H1 (cell line): ENCODE measurements around the gene SCAND1. TPM values are rescaled to one million over a fixed set of nuclear protein-coding genes. Genes with fewer than 3 reads are reported as not detected.

Source experiments
- CTCF ChIA-PET: fragments of 300-600 bp; sonication (Branson Sonifier 250); formaldehyde crosslinking; loops from one replicate; lab custom pipeline; 2021; ENCODE audit not compliant: partially characterized antibody; lab: Charles Lee
- POLR2A ChIA-PET: fragments of 300-600 bp; sonication (Branson Sonifier 250); formaldehyde crosslinking; loops from one replicate; lab custom pipeline; 2021; ENCODE audit warnings: inconsistent platforms; ENCODE audit not compliant: partially characterized antibody; lab: Charles Lee
- DNase-seq, 2 experiments: peaks; one replicate each; pipeline versions ENCODE4 v3.0.0 to v3.0.0-alpha.2; 2010 to 2022; ENCODE audit warnings: low spot score in 2 of 2, low read depth in 1 of 2, mixed read lengths in 1 of 2
- FAIRE-seq: peaks from 2 replicates; lab custom pipeline; 2011; peaks lifted over from hg19 to GRCh38; lab: Jason Lieb, UNC
- H2AFZ ChIP-seq: 2 replicates; pipeline ENCODE4 v1.8.1; 2012; ENCODE audit warnings: low read length, inconsistent platforms
- H2AK5ac ChIP-seq: 2 replicates; pipeline ENCODE4 v1.6.1; 2013; ENCODE audit warnings: low read depth, low read length
- H2BK120ac ChIP-seq: replicated peaks from 2 replicates; pipeline ENCODE3; 2013; ENCODE audit warnings: low read depth, low read length, inconsistent platforms
- H2BK12ac ChIP-seq: 2 replicates; pipeline ENCODE4 v1.6.1; 2013; ENCODE audit warnings: low read depth, low read length
- H2BK15ac ChIP-seq: 2 replicates; pipeline ENCODE4 v1.6.1; 2013; ENCODE audit warnings: low read length
- H2BK20ac ChIP-seq: 2 replicates; pipeline ENCODE4 v1.6.1; 2013; ENCODE audit warnings: low read length
- H2BK5ac ChIP-seq: 2 replicates; pipeline ENCODE4 v1.6.1; 2013; ENCODE audit warnings: low read depth, low read length
- H3K14ac ChIP-seq: 2 replicates; pipeline ENCODE4 v1.6.1; 2013; ENCODE audit warnings: inconsistent platforms; ENCODE audit not compliant: insufficient read length
- H3K18ac ChIP-seq: 2 replicates; pipeline ENCODE4 v1.6.1; 2013; ENCODE audit warnings: low read length; ENCODE audit errors: extremely low read depth
- H3K23ac ChIP-seq: 2 replicates; pipeline ENCODE4 v1.6.1; 2013; ENCODE audit warnings: inconsistent platforms; ENCODE audit not compliant: insufficient read length
- H3K23me2 ChIP-seq: 2 replicates; pipeline ENCODE4 v1.6.1; 2013; ENCODE audit warnings: low read depth, low read length
- H3K27ac ChIP-seq: 2 replicates; pipeline ENCODE4 v1.6.1; 2011; ENCODE audit warnings: low read depth, low read length, inconsistent platforms
- H3K27me3 ChIP-seq, 4 experiments: replicated peaks in 1 of 4; 1 replicate in 1 of 4; 2 replicates in 3 of 4; pipeline versions ENCODE4 v1.6.1 to v1.8.1; 2011 to 2013; ENCODE audit warnings: low read length in 3 of 4, mild to moderate bottlenecking in 3 of 4, inconsistent platforms in 2 of 4, mixed read lengths in 2 of 4, moderate library complexity in 1 of 4; ENCODE audit not compliant: control insufficient read depth in 3 of 4, insufficient read depth in 3 of 4; ENCODE audit errors: extremely low read depth in 1 of 4
- H3K36me3 ChIP-seq, 4 experiments: 2 replicates each; pipeline versions ENCODE4 v1.6.1 to v1.8.1; 2011 to 2013; ENCODE audit warnings: mild to moderate bottlenecking in 4 of 4, low read length in 3 of 4, moderate library complexity in 2 of 4, control low read depth in 1 of 4, inconsistent platforms in 1 of 4; ENCODE audit not compliant: insufficient read depth in 4 of 4, control insufficient read depth in 2 of 4
- H3K4ac ChIP-seq: replicated peaks from 2 replicates; pipeline ENCODE3; 2013; ENCODE audit warnings: low read length, low read depth, mixed read lengths, inconsistent platforms; ENCODE audit not compliant: insufficient read length
- H3K4me1 ChIP-seq, 4 experiments: replicated peaks in 1 of 4; 1 replicate in 1 of 4; 2 replicates in 3 of 4; pipeline versions ENCODE4 v1.6.1 to v1.8.1; 2011 to 2013; ENCODE audit warnings: low read length in 3 of 4, inconsistent platforms in 2 of 4, mixed read lengths in 1 of 4; ENCODE audit not compliant: insufficient read depth in 4 of 4, control insufficient read depth in 3 of 4
- H3K4me2 ChIP-seq, 2 experiments: 2 replicates each; pipeline versions ENCODE4 v1.6.1 to v1.8.1; 2011 to 2013; ENCODE audit warnings: low read depth in 2 of 2, low read length in 2 of 2, control low read depth in 1 of 2, inconsistent platforms in 1 of 2, mild to moderate bottlenecking in 1 of 2; ENCODE audit not compliant: insufficient read depth in 1 of 2
- H3K4me3 ChIP-seq, 4 experiments: fragments of 200-600, 300-600 bp in 1 of 4; sonication (generic), shearing (Covaris generic), sonication (Bioruptor Twin) in 1 of 4; 2 replicates each; pipeline versions ENCODE4 v1.5.1 to v1.8.1; 2011 to 2016; ENCODE audit warnings: low read length in 4 of 4, low read depth in 3 of 4, control low read depth in 2 of 4, inconsistent platforms in 2 of 4, mild to moderate bottlenecking in 2 of 4, mixed read lengths in 1 of 4, moderate library complexity in 1 of 4; ENCODE audit not compliant: insufficient read depth in 2 of 4; ENCODE audit errors: extremely low read depth in 1 of 4
- H3K56ac ChIP-seq: replicated peaks from 2 replicates; pipeline ENCODE3; 2013; ENCODE audit warnings: low read depth, mild to moderate bottlenecking, mixed read lengths, low read length, inconsistent platforms; ENCODE audit not compliant: insufficient read length
- H3K79me1 ChIP-seq: 2 replicates; pipeline ENCODE4 v1.6.1; 2013; ENCODE audit warnings: low read depth, low read length, control low read depth
- H3K79me2 ChIP-seq, 2 experiments: 2 replicates each; pipeline versions ENCODE4 v1.6.1 to v1.8.1; 2012 to 2013; ENCODE audit warnings: low read length in 2 of 2, mild to moderate bottlenecking in 2 of 2, inconsistent platforms in 1 of 2; ENCODE audit not compliant: insufficient read depth in 2 of 2, control insufficient read depth in 1 of 2
- H3K9ac ChIP-seq, 4 experiments: replicated peaks in 1 of 4; 1 replicate in 1 of 4; 2 replicates in 3 of 4; pipeline versions ENCODE4 v1.6.1 to v1.8.1; 2011 to 2013; ENCODE audit warnings: low read depth in 3 of 4, low read length in 3 of 4, control low read depth in 2 of 4, mild to moderate bottlenecking in 2 of 4, moderate library complexity in 2 of 4, inconsistent platforms in 1 of 4; ENCODE audit errors: extremely low read depth in 1 of 4
- H3K9me3 ChIP-seq, 2 experiments: 2 replicates each; pipeline versions ENCODE4 v1.6.1 to v1.8.1; 2012 to 2013; ENCODE audit warnings: mild to moderate bottlenecking in 2 of 2, moderate library complexity in 2 of 2, control low read depth in 1 of 2, inconsistent platforms in 1 of 2, low read depth in 1 of 2, low read length in 1 of 2, mixed read lengths in 1 of 2; ENCODE audit not compliant: insufficient read depth in 2 of 2
- H4K20me1 ChIP-seq, 2 experiments: replicated peaks in 1 of 2; 2 replicates each; pipeline versions ENCODE3 to v1.8.1; 2011 to 2013; ENCODE audit warnings: inconsistent platforms in 2 of 2, low read length in 2 of 2, mild to moderate bottlenecking in 1 of 2; ENCODE audit not compliant: insufficient read depth in 2 of 2, control insufficient read depth in 1 of 2
- H4K5ac ChIP-seq: 2 replicates; pipeline ENCODE4 v1.6.1; 2013; ENCODE audit warnings: low read length, low read depth, mixed read lengths, inconsistent platforms; ENCODE audit not compliant: insufficient read length
- H4K8ac ChIP-seq: 2 replicates; pipeline ENCODE4 v1.8.0; 2013; ENCODE audit warnings: mild to moderate bottlenecking, moderate library complexity, low read length, inconsistent platforms; ENCODE audit not compliant: insufficient read depth; ENCODE audit errors: extremely low read depth
- H4K91ac ChIP-seq: replicated peaks from 2 replicates; pipeline ENCODE3; 2013; ENCODE audit warnings: low read length, mixed read lengths, inconsistent platforms; ENCODE audit not compliant: insufficient read length
- ATF3 ChIP-seq: IDR thresholded peaks from 2 replicates; pipeline ENCODE4 v1.6.1; 2011; ENCODE audit warnings: low read depth, mild to moderate bottlenecking, low read length; ENCODE audit not compliant: insufficient read depth
- BRCA1 ChIP-seq: IDR thresholded peaks from 2 replicates; pipeline ENCODE4 v1.6.1; 2012; ENCODE audit warnings: low read depth, low read length, improper control_type of control experiment
- FOSL1 ChIP-seq: IDR thresholded peaks from 2 replicates; pipeline ENCODE4 v1.6.1; 2011; ENCODE audit warnings: mild to moderate bottlenecking, low read depth, low read length, moderate library complexity; ENCODE audit not compliant: insufficient read depth
- JUND ChIP-seq: IDR thresholded peaks from 2 replicates; pipeline ENCODE4 v1.6.1; 2011; ENCODE audit warnings: mild to moderate bottlenecking, improper control_type of control experiment, low read length
- NANOG ChIP-seq: IDR thresholded peaks from 2 replicates; pipeline ENCODE4 v1.6.1; 2011; ENCODE audit warnings: low read length, low read depth, mild to moderate bottlenecking, inconsistent platforms; ENCODE audit not compliant: insufficient read depth, poor library complexity, severe bottlenecking
- PHF8 ChIP-seq: fragments of 200-600 bp; sonication (generic); conservative IDR thresholded peaks from 2 replicates; pipeline ENCODE4 v1.7.1; 2012; ENCODE audit warnings: low read depth, mild to moderate bottlenecking, inconsistent platforms, low read length, moderate library complexity
- RAD21 ChIP-seq, 2 experiments: IDR thresholded peaks in 1 of 2; conservative IDR thresholded peaks in 1 of 2; 2 replicates each; pipeline ENCODE4 v1.6.1; 2011; ENCODE audit warnings: low read depth in 2 of 2, low read length in 2 of 2, improper control_type of control experiment in 1 of 2, inconsistent platforms in 1 of 2, mild to moderate bottlenecking in 1 of 2, moderate library complexity in 1 of 2
- RFX5 ChIP-seq: IDR thresholded peaks from 2 replicates; pipeline ENCODE4 v1.6.1; 2011; ENCODE audit warnings: low read depth, low read length, improper control_type of control experiment, borderline replicate concordance
- TAF7 ChIP-seq: optimal IDR thresholded peaks from 2 replicates; pipeline ENCODE3; 2011; ENCODE audit warnings: low read depth, mild to moderate bottlenecking, inconsistent platforms, low read length, moderate library complexity, borderline replicate concordance
- USF2 ChIP-seq: IDR thresholded peaks from 2 replicates; pipeline ENCODE4 v1.6.1; 2011; ENCODE audit warnings: low read length, improper control_type of control experiment
- WGBS, 2 experiments: shearing (Covaris generic) in 1 of 2; methylation state at CpG; one replicate each; pipeline versions ENCODE4 v1.1.6 to v1.1.7; 2013 to 2015; ENCODE audit warnings: low lambda C conversion rate in 2 of 2, mixed read lengths in 2 of 2, inconsistent platforms in 1 of 2, low coverage in 1 of 2, missing lambda C conversion rate in 1 of 2; ENCODE audit not compliant: insufficient replicate concordance in 2 of 2, insufficient coverage in 1 of 2, insufficient read length in 1 of 2; ENCODE audit errors: extremely low coverage in 1 of 2, missing lambda C conversion rate in 1 of 2; 5-methylcytosine and 5-hydroxymethylcytosine counted together
- polyA plus RNA-seq, 7 experiments: library from polyadenylated mRNA; depleted of rRNA in 3 of 7; stranded (reverse) in 5 of 7; unstranded in 2 of 7; fragments of >200 nt in 5 of 7; fragments of 200-250 nt in 2 of 7; gene quantifications; 1 replicate in 5 of 7; 2 replicates in 1 of 7; 4 replicates in 1 of 7; pipeline versions ENCODE4 v1.2.1 to v1.2.3, GENCODE V29; 2011 to 2013; ENCODE audit warnings: missing spikeins in 2 of 7, mixed read lengths in 2 of 7
- total RNA-seq: library from RNA; stranded (reverse); fragmentation: NEBNext Ultra II Directional; extraction: Animal tissue kit (Norgen Biotek cat#: 25700); gene quantifications from 2 replicates; pipeline ENCODE4 v1.2.1, GENCODE V29; 2021

Gene SCAND1
- total and polyA plus RNA-seq, 2 of the 8 experiments (the other 6 are each of a cell fraction or from before 2014, with no cell fraction given), result 73.1 to 83.7 TPM

GRCh38 chr20:35992713-35993335 is 38.5 kb upstream of the SCAND1 start:
- Histone ChIP-seq H4K20me1 (no peaks in the 10 kb centered on the region), H3K4me3 (no peak overlapping the region), H2BK5ac (no peak overlapping the region), H3K27ac (no peak overlapping the region), H3K27me3 (no peaks in the 10 kb centered on the region), H3K79me1 (no peaks in the 10 kb centered on the region), H2BK12ac (no peak overlapping the region), H4K91ac (no peak overlapping the region), H3K9ac (no peak overlapping the region), H3K4me2 (no peak overlapping the region), H2AK5ac (no peak overlapping the region), H3K23me2 (no peaks in the 10 kb centered on the region), H3K14ac (no peak overlapping the region), H3K4ac (no peak overlapping the region), H3K36me3 (no peaks in the 10 kb centered on the region), H3K23ac (no peak overlapping the region), H3K4me1 (no peaks in the 10 kb centered on the region; a peak in 1 of 7 replicates), H2BK20ac (no peak overlapping the region), H3K9me3 (no peaks in the 10 kb centered on the region), H3K79me2 (no peaks in the 10 kb centered on the region), H4K5ac (no peak overlapping the region), H3K18ac (no peak overlapping the region), H2BK120ac (no peak overlapping the region), H3K56ac (no peak overlapping the region), H4K8ac (no peak overlapping the region), H2BK15ac (no peak overlapping the region), H2AFZ (no peak overlapping the region)
- DNase-seq, result no peak
- FAIRE-seq, result peak; percentile 45
- POLR2A ChIA-PET, result interaction anchor here (1.1 to 1.8 kb wide), 2 partner anchors 38 to 138 kb away, joined by 3 to 5 read pairs; partner anchors contain the start of gene SCAND1
- CTCF ChIA-PET, result interaction anchor here (0.6 to 11.8 kb wide), 61 partner anchors 12 to 687 kb away, joined by 3 to 244 read pairs (median 5); partner anchors contain the start of genes CNBD2 and SCAND1
- WGBS, 2 experiments, result 18% methylated on average over 4 of the region's 6 CpGs; no CpG with 5 or more reads in 1 of the 2 experiments
- TF ChIP-seq FOSL1 (no peak), TAF7 (no peak), PHF8 (no peak), NANOG (no peak), JUND (no peak), RFX5 (no peak), BRCA1 (no peak), RAD21 (IDR thresholded peaks at IDR 0.05 in 1 of 2, conservative IDR thresholded peaks at IDR 0.05 in 1 of 2; ENCODE audit: low read depth in 2 of 2, low read length in 2 of 2) (peak; percentile 69 to 76), USF2 (no peak), ATF3 (no peak)
